ENCODE results near the gene SP3. TPM values are rescaled to one million over a fixed set of nuclear protein-coding genes. Genes with fewer than 3 reads are reported as not detected.

The SP3 gene
- total and polyA plus RNA-seq, 9 of the 15 experiments (the other 6 are each of a cell fraction or from before 2014, with no cell fraction given) = 12.0 to 106 (median 74.9) TPM

DNA sequence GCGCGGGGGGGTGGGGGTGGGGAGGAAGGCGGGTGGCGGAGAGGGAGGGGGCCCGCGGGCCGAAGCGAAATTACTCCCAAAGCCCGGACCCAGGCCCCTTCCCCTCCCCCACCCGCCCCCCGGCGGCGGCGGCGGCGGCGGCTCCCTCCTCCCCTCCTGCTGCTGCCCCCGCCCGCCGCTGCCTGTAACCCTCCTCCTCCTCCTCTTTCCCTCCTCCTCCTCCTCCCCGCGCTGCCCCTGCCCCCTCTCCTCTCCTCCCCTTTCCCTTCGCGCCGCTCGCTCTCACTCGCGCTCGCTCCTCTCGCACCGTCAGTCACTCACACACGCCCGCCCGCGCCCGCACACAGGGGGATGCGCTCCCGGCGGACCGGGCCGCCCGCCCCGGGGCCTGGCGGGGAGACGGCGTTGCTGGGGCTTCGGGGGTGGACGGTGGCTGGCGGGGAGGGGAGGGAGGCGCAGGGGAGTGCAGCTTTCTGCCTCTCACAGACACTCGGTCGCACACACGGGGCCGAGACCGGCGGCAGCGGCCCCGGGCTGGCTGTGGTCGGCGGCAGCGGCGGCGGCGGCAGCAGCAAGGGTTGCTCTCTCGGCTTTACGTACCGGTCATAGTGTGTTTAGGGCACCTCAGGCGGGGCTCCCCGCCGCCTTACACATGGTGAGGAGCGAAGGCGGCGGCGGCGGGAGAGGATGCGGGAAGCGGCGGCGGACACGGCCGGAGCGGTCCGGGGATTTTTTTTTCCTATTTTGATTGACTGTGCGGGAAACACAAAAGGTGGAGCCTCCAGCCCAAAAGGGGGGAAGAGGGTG, 405 bp downstream of the SP3 start (continued):
- TF ChIP-seq ZNF609 (CRISPR knock-in tag; IDR thresholded peaks at IDR 0.05; ENCODE audit: borderline replicate concordance) (0 out of 2 replicates have a peak, but pooled peaks have one; percentile 28), ETV5 (CRISPR knock-in tag; IDR thresholded peaks at IDR 0.05; ENCODE audit: low read depth) (no peak), ZBTB1 (CRISPR knock-in tag; IDR thresholded peaks at IDR 0.05; ENCODE audit: borderline replicate concordance, low read depth) (peak; percentile 78; the same call in 1 of the 2 replicates), FOXA3 (CRISPR knock-in tag; conservative IDR thresholded peaks at IDR 0.05 in 1 of 2, IDR thresholded peaks at IDR 0.05 in 1 of 2) (peak in 1 of 2 experiments; percentile 60; a peak in 1 of 4 replicates), ZNF41 (CRISPR knock-in tag; conservative IDR thresholded peaks at IDR 0.05) (no peak), FOXJ2 (tag; IDR thresholded peaks at IDR 0.05) (no peak), RBM22 (IDR thresholded peaks at IDR 0.05; ENCODE audit: low read depth, low read length, poor library complexity, severe bottlenecking) (peak; percentile 87), GATAD2A (IDR thresholded peaks at IDR 0.05) (peak; percentile 93), MBD2 (IDR thresholded peaks at IDR 0.05; ENCODE audit: borderline replicate concordance, low read depth) (peak; percentile 56; the same call in 1 of the 2 replicates), NELFE (IDR thresholded peaks at IDR 0.05; ENCODE audit: insufficient read depth, insufficient read length) (peak; percentile 20), GTF2F1 (IDR thresholded peaks at IDR 0.05; ENCODE audit: low read depth, low read length) (0 out of 2 replicates have a peak, but pooled peaks have one; percentile 4), SREBF1 (IDR thresholded peaks at IDR 0.05; ENCODE audit: borderline replicate concordance, low read depth, low read length) (no peak), HCFC1 (IDR thresholded peaks at IDR 0.05; ENCODE audit: low read depth, low read length) (no peak), ILF3 (IDR thresholded peaks at IDR 0.05; ENCODE audit: borderline replicate concordance) (peak; percentile 14; the same call in 1 of the 2 replicates), BCOR (IDR thresholded peaks at IDR 0.05) (peak; percentile 34; the same call in 1 of the 2 replicates), CEBPZ (IDR thresholded peaks at IDR 0.05; ENCODE audit: borderline replicate concordance, low read depth, low read length) (no peak), TBL1XR1 (IDR thresholded peaks at IDR 0.05; ENCODE audit: low read length in 2 of 2) (no peak), CREB5 (CRISPR knock-in tag; IDR thresholded peaks at IDR 0.05) (no peak)

Data from K562 (cell line).